HG02938 (cell line): Measurements from ENCODE around the gene SCAMP5.

Experiments
- ATAC-seq: cut with Tn5 transposase; IDR thresholded peaks from one replicate; pipeline ENCODE4 v1.9.1; 2021; ENCODE audit warnings: mild to moderate bottlenecking, moderate library complexity; ENCODE audit not compliant: unreplicated experiment

SCAMP5 gene

DNA sequence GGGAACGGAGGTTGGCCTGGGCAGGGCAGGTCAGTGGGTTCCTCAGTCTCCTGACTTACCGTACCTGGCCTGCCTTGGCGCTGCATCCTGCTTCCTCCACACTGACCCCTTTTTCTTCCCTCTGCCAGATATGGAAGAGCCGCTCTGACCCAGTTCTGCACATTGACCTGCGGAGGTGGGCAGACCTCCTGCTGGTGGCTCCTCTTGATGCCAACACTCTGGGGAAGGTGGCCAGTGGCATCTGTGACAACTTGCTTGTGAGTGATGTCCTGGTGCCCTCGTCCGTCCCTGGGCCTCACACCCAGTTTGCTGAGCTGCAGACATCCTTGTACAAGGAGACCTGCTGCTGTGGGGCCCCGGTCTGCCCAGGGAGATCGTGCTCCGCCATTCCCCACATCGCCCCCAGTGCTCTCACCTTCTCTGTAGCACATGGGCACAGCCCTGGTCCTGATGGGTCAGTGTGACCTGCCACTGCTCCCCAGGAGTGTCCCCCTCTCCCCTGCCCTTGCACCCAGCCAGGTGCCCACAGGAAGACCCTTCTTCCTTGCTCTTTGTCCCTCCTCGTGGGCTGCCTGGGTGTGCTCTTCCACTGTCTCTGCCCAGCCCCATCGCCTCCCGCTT is 49.0 kb downstream of the SCAMP5 start:
- no peak for ATAC-seq

DNA sequence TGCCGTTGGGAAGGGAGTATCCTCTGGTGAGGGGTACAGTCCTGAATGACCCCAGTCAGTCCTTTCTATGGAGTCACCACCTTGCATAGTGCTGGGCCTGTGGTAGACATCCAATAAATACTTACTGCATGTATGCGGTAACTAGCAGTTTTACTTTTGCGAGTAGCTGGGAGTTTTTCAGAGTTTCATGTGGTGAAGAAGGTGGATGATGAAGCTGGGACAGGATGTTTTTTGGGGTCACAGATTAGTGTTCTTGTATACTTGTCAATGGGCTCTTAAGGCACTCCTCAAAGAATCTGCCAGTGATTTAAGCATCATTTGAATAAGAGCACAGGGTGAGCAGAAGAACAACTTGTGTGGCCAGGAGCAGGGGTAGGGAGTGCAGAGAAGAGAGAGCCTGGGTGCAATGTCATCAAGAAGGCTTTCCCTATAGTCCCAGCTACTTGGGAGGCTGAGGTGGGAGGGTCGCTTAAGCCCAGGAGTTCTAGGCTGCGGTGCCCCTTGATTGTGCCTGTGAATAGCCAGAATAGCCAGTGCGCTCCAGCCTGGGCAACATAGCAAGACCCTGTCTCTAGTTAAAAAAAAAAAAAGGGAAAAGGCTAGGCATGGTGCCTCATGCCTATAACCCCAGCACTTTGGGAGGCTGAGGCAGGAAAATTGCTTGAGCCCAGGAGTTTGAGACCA is 50.1 kb downstream of the SCAMP5 start:
- no peak for ATAC-seq

DNA sequence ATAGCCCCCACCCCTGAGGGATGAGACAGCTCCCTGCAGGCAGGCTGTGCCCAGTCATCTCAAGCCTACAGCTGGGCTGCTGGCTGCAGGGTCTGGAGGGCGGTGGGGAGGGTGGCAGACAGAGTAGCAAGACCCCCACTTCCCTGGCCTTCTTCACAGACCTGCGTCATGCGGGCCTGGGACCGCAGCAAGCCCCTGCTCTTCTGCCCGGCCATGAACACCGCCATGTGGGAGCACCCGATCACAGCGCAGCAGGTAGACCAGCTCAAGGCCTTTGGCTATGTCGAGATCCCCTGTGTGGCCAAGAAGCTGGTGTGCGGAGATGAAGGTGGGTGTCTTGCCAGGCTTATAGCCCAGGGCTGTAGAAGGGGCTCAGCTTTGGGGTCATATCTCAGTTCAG is 53.0 kb downstream of the SCAMP5 start:
- ATAC-seq: no peak

DNA sequence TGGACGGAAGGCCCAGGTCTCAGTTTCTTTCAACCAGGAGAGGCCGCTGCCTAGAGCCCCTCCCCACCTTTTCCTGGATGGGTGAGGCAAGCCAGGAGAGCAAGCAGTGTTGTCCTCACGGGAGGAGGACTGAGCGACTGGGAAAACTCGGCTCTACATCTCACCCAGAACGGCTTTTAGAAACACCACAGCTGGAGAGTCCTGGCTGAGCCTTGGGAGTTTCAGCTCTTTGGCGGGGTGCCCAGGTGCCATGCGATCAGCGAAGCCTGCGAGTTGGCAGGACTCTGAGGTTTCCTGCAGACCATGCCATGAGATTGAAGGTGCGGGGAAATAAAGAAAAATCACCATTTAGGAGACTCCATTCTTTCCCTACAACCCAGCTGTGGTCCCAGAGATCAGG is 54.0 kb downstream of the SCAMP5 start:
- ATAC-seq: no peak

DNA sequence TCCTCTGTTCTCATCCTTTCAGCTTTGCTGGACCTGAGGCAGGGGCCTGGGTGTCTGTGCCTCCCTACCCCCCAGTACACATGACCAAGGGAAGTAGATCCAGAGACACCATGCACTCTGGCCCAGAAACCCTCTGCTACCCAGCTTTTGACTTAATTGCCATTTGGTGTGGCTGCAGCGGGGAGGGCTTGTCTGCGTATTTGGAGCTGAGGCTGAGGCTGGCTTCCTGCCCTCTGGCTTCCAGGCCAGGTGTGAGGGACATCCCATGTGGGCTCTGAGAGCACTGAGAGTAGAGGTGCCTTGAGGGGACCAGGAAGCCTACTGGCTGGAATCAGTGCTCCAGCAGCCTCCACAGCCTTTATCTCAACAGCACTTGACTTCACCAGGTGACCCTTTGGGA is 54.9 kb downstream of the SCAMP5 start:
- ATAC-seq: no peak

DNA sequence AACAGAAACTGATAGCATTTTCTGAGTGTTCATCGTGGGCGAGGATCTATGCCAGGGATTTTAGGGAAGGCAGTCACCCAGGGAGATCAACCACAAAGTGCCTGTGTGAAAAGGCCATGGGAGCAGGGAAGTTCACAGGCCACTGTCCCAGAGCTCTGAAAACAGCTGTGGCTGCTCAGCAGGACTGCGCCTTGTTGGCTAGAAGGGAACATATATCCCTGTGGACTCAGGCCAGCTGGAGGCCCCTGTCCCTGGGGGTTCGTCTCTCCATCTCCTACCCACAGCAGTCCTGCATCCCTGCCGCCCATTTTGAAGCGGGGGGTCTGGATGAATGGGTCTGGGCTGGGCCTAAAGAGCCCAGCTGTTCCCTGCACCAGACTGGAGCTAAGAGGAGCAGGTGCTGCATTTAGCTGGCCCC is 55.8 kb downstream of the SCAMP5 start:
- no peak for ATAC-seq

DNA sequence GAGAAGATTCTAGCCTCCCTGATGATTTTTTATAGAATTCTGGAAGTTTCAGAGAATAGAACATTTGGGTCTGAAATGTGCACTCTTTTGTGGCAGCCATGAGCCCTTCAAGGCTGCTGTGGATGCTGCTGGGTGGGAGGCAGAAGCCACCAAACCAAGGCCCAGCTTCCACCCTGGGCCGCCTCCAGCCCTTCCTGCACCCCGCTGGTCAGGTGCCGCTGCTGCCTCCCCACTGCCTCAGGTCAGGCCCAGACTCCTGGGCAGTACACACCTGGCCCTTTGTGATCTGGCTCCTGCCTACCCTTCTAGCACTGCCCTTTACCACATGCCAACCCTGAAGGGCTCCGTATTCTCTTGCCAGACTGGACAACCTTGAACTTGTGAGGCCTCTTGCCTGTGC is 56.3 kb downstream of the SCAMP5 start:
- ATAC-seq: no peak

DNA sequence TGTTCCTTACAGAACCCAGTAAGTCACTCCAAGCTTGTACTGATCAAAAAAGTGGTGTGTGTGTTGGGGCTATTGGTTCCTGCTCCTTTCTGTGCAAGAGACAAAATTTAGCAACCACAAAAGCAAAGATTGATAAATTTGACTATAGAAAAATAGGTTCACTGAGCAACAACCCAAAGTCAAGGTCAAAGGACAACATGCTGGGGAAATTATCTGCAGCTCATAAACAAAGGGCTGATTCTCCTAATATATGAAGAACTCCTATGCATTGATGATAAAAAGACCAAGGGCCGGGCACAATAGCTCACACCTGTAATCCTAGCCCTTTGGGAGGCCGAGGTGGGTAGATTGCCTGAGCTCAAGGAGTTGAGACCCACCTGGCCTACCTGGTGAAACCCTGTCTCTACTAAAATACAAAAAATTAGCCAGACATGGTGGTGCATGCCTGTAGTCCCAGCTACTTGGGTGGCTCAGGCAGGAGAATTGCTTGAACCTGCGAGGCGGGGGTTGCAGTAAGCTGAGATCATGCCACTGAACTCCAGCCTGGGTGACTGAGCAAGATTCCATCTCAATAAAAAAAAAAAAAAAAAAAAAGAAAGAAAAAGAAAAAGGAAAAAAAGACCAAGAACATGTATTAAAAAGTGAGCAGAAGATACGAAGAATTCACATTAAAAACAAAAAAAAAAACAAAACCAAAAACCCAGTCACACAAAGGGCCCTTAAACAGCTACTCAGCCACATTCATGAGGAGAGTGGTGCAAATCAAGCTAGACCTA is 57.8 kb downstream of the SCAMP5 start:
- ATAC-seq: no peak

DNA sequence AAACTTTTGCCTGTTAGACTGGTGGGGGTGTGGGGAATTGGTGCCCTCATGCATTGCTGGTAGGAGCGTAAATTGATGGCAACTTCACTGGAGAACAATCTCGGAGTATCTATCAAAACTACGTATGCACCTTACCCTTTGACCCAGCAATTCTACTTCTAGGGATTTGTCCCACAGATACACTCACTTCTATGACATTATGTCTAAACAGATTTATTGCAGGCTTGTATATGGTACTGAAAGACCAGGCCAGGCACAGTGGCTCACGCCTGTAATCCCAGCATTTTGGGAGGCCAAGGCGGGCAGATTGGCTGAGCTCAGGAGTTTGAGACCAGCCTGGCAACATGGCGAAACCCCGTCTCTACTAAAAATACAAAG is 58.4 kb downstream of the SCAMP5 start:
- no peak for ATAC-seq

DNA sequence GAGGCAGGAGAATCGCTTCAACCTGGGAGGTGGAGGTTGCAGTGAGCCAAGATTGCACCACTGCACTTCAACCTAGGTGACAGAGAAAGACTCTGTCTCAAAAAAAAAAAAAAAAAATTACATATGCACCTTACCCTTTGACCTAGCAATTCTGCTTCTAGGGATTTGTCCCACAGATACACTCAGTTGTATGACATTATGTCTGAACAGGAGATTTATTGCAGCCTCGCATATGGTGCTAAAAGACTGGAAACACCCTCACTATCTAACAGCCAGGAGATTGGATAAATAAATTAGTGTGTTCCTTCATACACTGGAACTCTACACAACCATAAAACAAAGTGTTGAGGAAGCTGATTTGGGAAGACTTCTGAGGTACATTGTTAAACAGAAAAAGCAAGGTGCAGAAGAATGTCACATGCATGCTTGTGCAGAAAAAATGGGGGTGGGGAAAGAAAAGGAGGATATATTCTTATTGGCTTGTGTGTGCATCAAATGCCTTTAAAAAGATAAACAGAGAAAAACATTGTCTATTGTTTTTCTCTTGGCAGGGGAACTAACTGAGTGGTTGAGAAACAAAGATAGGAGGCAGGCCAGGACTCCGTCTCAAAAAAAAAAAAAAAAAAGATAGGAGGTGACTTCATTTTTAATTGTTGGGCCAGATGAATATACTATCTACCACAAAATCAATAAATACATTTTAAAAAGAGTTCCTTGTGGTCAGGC is 59.0 kb downstream of the SCAMP5 start:
- ATAC-seq: no peak

DNA sequence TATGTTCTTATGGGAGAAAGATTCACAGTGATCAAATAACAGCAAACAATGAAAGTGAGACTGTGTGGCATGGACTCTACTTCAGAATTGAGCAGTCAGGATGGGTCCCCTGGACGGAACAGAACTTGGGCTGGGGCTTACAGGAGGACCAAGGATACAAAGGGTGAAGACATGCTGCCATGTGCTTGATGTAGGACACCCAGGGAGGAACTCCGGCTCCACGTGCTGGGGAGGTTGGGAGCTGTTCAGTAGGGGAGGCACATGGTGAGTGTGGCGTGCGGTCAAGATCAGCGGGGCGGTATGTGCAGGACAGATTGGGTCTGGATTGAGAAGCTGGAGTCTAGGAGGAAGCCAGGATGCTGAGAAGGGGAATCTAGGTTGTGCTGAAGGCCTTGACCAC is 60.7 kb downstream of the SCAMP5 start:
- ATAC-seq: no peak

DNA sequence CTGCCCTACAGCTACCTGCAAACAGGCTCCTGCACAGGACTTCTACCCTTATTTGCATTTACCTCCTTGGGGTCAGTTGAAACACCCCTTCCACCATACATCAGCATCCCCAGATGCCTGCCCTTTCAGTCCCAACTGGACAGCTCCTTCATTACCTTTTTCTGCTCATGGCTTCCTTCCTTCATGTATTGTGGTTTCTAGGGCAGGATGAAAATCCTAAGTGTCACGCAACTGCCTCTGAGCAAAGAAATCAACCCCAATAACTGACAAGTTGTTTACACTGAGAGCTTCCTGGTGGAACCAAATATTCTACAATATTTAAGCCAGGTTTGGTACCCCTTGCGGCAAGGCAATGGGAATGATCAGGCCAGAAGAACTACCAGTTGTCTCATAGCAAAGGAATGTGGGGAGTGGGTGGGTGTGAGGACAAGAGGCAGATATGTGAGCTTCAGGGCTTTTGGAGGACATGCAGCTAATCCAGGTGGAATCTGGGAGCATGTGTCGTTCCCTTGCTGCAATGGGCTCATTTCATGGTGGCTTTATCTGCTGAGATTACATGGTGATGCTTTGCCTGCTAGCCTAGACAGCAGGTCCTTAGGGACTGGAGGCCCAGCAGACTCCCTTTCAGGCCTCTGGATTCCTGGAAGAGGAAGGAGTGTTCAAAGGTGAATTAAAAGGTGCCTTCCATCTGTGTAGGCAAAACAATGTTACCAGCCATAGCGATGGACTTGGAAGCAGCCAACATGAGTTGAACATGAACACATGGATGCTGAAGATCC is 63.0 kb downstream of the SCAMP5 start:
- no peak for ATAC-seq

DNA sequence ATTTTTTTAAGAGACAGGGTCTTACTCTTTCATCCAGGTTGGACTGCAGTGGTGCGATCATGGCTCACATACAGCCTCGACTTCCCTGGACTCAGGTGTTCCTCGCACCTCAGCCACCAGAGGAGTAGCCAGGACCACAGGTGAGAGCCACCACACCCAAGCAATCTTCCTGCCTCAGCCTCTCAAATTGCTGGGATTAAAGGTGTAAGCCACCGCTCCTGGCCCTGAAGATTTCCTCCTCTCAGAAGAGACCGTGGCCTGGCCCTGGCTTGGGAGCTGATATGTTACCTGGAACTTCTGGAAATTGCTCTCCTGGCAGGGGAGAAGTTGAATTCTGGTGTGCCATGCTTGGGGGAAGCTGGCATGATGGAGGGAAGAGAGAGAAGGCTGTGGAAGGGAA is 64.2 kb downstream of the SCAMP5 start:
- ATAC-seq: no peak

DNA sequence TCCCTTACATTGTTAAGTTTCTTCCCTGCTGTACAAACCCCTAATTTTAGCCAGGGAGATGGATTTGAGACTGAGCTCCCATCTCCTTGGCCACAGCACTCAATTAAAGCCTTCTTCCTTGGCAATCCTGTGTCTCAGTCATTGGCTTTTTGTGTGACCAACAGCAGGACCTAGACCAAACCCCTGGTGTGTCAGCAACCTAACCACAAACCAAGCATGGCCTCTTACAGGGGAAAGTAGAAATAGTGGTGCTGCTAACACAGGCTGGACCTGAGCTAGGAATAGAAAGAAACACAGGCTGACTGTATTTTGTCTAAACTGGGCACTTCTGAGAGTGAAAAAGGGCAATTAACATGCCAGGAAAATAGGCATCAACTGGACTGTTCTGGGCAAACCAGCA is 65.9 kb downstream of the SCAMP5 start:
- no peak for ATAC-seq

DNA sequence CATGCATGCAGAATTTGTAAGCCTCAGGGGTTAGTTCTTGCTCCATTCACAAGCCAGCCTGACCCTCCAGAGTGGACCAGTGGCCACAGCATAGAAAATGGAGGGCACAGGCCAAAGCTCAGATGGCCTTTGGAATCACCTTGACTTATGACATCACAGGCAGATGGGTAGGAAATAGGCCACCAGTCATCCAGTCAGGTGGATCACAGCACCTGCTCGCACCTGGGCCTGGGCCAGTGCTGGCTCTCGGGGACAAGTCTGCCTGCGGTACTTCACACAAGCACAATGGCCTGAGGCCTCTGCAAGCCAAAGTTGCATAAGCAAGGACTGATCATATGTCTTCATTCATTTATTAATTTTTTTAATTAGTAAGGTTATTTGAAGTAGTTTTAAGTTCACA is 67.3 kb downstream of the SCAMP5 start:
- no peak for ATAC-seq

DNA sequence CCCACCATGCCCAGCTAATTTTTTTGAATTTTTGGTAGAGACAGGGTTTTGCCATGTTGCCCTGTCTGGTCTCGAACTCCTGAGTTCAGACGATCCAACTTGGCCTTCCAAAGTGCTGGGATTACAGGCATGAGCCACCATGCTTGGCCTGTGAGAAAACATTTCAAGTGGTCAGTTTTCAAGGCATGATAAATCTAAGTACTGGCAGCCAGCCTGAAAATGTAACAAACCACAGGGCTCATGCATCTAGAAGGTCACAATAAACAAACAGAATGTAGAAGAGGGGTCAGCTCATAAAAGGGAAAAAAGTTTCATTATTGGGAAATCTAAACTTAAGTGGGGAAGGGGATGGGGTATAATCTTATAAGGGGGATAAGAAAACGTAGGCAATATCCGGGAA is 68.0 kb downstream of the SCAMP5 start:
- ATAC-seq: no peak

DNA sequence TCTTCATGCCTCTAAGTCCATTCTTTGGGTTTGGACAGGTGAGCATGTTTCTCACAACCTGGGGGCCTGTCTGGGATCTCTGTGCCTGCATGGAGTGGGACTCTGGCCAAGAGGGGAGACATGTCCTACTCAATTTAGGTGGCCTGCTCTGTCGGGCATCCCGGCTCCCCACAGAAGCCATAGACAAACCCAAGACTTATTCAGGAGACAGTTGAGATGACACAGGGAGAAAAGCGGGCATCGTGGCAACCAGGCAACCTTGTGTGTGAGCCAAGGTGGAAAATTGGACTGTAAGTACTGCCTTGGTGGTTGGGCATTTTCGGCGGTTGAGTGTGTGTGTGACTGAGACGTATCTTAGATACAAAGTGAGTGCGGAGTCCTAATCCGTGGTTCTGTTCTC is 68.5 kb downstream of the SCAMP5 start:
- no peak for ATAC-seq

DNA sequence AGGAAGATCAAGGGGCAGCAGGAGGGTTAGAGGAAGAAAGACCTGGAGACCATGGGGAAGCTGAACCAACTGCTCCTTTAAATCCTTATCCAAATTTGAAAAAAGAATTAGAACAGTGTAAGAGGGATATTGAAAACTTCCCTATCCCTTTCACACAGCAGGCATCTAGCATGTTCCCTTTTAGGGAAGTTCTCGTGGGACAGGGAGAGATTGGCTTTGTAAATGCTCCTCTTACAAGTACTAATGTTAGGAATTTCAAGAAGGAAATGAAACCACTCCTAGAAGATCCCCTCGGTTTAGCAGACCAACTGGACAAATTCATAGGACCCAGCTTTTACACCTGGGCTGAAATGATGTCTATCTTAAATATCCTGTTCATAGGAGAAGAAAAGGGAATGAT is 69.5 kb downstream of the SCAMP5 start:
- no peak for ATAC-seq

DNA sequence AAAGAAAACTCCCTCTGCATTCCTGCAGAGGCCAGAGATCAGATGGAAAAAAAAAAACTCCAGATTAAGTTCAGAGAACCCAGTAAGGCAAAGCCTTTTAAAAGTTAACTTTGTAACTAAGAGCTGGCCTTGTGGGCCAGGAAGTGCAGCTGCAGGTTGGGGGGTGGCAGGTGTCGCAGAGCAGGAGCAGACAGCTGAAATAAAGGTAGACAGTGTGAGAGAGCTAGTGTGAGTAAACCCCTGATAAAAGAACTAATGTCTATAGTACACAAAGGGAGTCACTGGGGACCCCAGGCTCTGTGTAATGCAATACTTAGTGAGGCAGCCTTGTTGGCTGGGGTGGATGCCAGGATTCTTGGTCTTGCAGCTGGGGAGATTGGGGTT is 70.1 kb downstream of the SCAMP5 start:
- no peak for ATAC-seq

DNA sequence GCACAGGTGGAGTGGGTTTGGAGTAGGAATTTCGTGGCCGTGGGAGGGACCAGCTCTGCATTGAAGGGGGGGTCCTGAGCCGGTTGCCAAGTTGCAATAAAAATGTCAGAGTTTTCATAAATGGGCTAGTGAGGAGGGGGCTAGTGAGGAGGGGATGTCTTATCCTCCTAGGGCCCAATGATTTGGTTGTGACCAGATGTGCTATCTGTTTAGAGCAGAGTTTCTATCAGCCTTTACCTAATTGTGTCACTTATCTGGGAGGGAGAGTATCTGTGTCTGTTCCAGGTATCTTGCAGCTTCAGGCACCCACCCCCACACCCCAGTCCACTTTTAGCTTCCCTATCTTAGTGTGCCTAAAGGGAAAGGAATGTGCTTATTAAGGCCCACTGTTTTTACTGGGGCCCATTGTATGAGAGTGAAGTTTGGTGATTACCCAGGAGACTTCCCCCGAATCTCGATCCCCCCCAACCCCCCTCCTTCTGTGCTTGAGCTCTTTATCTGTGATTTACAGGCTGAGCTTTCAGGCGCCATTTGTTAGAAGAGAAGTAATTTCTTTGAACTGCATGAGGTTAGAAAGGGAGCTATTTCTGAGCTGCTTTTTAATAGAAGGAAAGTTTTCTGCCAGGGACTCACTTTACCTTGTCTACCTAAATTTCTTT is 70.6 kb downstream of the SCAMP5 start:
- ATAC-seq: no peak
